Heart left ventricle (tissue), 13 donors: ENCODE results near the gene MYB.

Experiments
- CTCF ChIP-seq, 12 donors: fragments of 200-600 bp; sonication (generic) in 4 of 12; IDR thresholded peaks; one replicate each; pipeline versions ENCODE4 v1.5.0 to v1.8.0; 2018 to 2022; ENCODE audit warnings: antibody characterized with exemption in 12 of 12, mild to moderate bottlenecking in 5 of 12
- POLR2A ChIP-seq, 2 donors: fragments of 450-650 bp; IDR thresholded peaks; one replicate each; pipeline ENCODE4 v1.6.1; 2017; ENCODE audit warnings: antibody characterized with exemption in 2 of 2, mild to moderate bottlenecking in 2 of 2, moderate library complexity in 2 of 2
- donor health status: ischemic (EF 13 %, LVEDD 7.1; RV severe dilation, severe dysfunction).
- donor health status: DM: no; HTN: yes; CAD: no.
- donor health status: DM: no; HTN: no; CAD: no.
- donor health status: ischemic (EF 25% LVEDD 6.9; RV normal size, moderate dysfunction).
- donor health status: ischemic (EF 25% LVEDD 5.7; RV mildly dilated, moderate dysfunction).
- donor health status: ischemic (EF 35%, LVEDD 5.7; RV mildly dilated, moderate dysfunction).
- donor health status: nonischemic (EF 11% LVEDD 7.7; RV severe dilation, severe dysfunction).
- donor health status: DM: yes; HTN: yes; CAD: no.
- donor health status: PGD.
- donor health status: ischemic (EF 29% LVEDD 5.4; RV normal size, mild dysfunction).
- donor health status: nonischemic (EF 23%, LVEDD 6.1; RV moderate dilation, normal function).

- TF ChIP-seq CTCF (IDR thresholded peaks at IDR 0.05), result no peak
- TF ChIP-seq POLR2A (IDR thresholded peaks at IDR 0.05), result no peak
Measured at GRCh38 chr6:135148889-135149288, 32.2 kb upstream of the MYB start.
